Progenitor cell of endocrine pancreas (in vitro differentiated cells): ENCODE measurements around the gene ZFYVE21. TPM values are rescaled to one million over a fixed set of nuclear protein-coding genes. Genes with fewer than 3 reads are reported as not detected.

Experiments
- DNase-seq: peaks from one replicate; pipeline ENCODE4 v3.0.0; 2021; ENCODE audit warnings: low spot score; ENCODE audit not compliant: unreplicated experiment
- H3K27ac Mint-ChIP-seq: 2 replicates; pipeline ENCODE4 v1.8.0; 2021; ENCODE audit warnings: mild to moderate bottlenecking, moderate library complexity, mixed read lengths
- H3K27me3 Mint-ChIP-seq: 2 replicates; pipeline ENCODE4 v1.8.0; 2021; ENCODE audit warnings: mixed read lengths
- H3K36me3 Mint-ChIP-seq: 2 replicates; pipeline ENCODE4 v1.8.0; 2022; ENCODE audit warnings: mixed read lengths; ENCODE audit not compliant: insufficient read depth
- H3K4me1 Mint-ChIP-seq: 2 replicates; pipeline ENCODE4 v1.8.0; 2021; ENCODE audit warnings: low read depth, mixed read lengths
- H3K4me3 Mint-ChIP-seq: 2 replicates; pipeline ENCODE4 v1.8.0; 2021; ENCODE audit warnings: low read depth, mild to moderate bottlenecking, moderate library complexity, mixed read lengths
- H3K9me3 Mint-ChIP-seq: 2 replicates; pipeline ENCODE4 v1.8.0; 2021; ENCODE audit warnings: low read depth, mixed read lengths
- CTCF ChIP-seq: fragments of 200-600 bp; sonication (generic); IDR thresholded peaks from one replicate; pipeline ENCODE4 v1.5.0; 2021; ENCODE audit warnings: antibody characterized with exemption, mild to moderate bottlenecking; ENCODE audit not compliant: unreplicated experiment
- total RNA-seq: library from RNA; stranded (reverse); gene quantifications from 2 replicates; pipeline ENCODE4 v1.2.1, GENCODE V29; 2021

ZFYVE21 gene
- total RNA-seq, 1 donor from 2014 or later: 47.2 TPM

DNA sequence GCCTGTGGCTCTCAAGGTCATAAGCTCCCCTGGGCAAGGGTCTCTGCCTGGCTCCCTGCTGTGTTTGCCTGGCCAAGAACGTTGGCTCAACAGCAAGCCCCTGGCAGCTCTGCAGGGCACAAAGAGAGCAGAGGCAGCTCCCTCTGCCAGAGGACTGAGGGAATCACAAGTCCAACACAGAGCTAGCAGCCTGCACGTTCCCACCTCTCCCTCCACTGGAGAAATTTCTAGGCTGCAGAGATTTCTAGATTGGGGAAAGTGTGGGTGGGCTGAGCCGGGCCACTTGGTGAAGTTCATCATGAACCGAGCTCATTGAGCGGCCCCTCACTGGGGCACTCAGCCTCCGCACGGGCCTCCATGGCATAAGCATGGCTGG is 19.8 kb downstream of the ZFYVE21 start:
- no peak for DNase-seq
- Mint-ChIP-seq H3K27ac (no peak overlapping the region), H3K9me3 (no peaks in the 10 kb centered on the region), H3K4me1 (no peaks in the 10 kb centered on the region), H3K4me3 (no peak overlapping the region), H3K27me3 (no peaks in the 10 kb centered on the region), H3K36me3 (peaks cover 17% of the 10 kb centered on the region)
- no peak for TF ChIP-seq CTCF

DNA sequence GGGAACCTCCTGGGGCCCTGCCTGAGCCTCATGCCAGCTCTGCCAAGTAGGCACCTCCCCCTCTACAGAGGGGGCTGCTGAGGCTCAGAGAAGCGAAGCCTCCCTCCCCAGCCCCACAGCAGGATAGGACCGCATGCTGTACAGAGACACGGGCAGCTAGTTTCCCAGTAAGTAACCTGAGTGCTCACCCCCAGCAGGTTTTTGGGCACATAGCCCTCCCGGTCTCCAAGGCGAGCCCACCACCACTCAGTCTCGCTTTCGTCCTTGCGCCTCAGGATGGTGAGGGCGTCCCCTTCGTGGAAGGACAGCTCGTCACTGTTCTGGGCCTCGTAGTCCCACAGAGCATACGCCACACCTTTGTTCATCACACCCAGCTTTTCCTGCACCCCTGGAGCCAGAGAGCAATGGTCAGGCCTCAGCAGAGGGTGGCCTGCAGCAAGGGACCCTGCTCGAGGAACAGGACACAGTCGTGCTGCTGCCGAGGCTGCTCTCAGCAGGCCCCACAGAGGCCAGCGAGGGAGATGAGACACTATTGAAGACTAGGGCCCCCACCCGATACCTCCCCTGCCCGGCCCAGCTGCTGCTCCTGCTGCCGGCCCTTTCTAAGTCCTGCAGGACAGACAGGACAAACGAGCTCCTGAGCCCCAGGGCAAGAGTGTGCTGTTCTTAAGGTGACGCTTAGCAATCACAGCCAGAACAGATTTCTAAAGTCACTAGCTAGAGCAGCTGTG is 20.4 kb downstream of the ZFYVE21 start:
- Mint-ChIP-seq H3K27ac (no peak overlapping the region), H3K9me3 (no peaks in the 10 kb centered on the region), H3K36me3 (peaks cover 17% of the 10 kb centered on the region), H3K4me3 (no peak overlapping the region), H3K27me3 (no peaks in the 10 kb centered on the region), H3K4me1 (no peaks in the 10 kb centered on the region)
- TF ChIP-seq CTCF: no peak
- no peak for DNase-seq

- DNase-seq: no peak
- Mint-ChIP-seq H3K4me1 (no peaks in the 10 kb centered on the region), H3K36me3 (peaks cover 17% of the 10 kb centered on the region), H3K9me3 (no peaks in the 10 kb centered on the region), H3K27ac (no peak overlapping the region), H3K4me3 (no peak overlapping the region), H3K27me3 (no peaks in the 10 kb centered on the region)
- no peak for TF ChIP-seq CTCF
These were observed 21.2 kb downstream of the ZFYVE21 start for GRCh38 chr14:103736546-103737431.

- no peaks in the 10 kb centered on the region for H3K4me1 Mint-ChIP-seq
- DNase-seq: no peak
- no peak for TF ChIP-seq CTCF
- H3K27me3 Mint-ChIP-seq: no peaks in the 10 kb centered on the region
- no peak overlapping the region for H3K4me3 Mint-ChIP-seq
- H3K27ac Mint-ChIP-seq: no peak overlapping the region
- peaks cover 17% of the 10 kb centered on the region for H3K36me3 Mint-ChIP-seq
- no peaks in the 10 kb centered on the region for H3K9me3 Mint-ChIP-seq
These were observed 21.9 kb downstream of the ZFYVE21 start for GRCh38 chr14:103737432-103738045.

DNA sequence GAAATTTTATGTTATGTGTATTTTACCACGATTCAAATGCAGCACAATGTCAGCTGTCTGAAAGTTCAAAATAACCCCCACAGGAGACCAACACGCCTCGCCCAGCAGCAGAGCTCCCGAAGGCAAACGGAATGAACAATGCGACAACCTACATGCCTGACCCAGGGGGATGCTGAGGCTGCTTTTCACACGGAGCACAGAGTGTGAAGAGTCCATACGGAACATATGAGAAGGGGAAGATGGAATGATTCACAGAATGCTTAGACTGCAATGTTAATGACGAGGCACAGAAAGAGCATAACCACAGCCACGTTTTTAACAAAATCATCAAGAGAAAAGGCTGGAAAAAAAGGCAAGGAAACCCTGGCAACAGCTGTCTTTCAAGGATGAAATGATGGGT is 22.6 kb downstream of the ZFYVE21 start:
- no peaks in the 10 kb centered on the region for H3K9me3 Mint-ChIP-seq
- no peak for DNase-seq
- no peak overlapping the region for H3K27ac Mint-ChIP-seq
- H3K4me3 Mint-ChIP-seq: no peak overlapping the region
- no peaks in the 10 kb centered on the region for H3K27me3 Mint-ChIP-seq
- no peaks in the 10 kb centered on the region for H3K4me1 Mint-ChIP-seq
- H3K36me3 Mint-ChIP-seq: peaks cover 14% of the 10 kb centered on the region
- no peak for TF ChIP-seq CTCF
